Astrocyte of the cerebellum (primary cell): ENCODE results near the gene APOBEC2.

Experiments used
- DNase-seq: peaks from one replicate; pipeline ENCODE4 v3.0.0-alpha.2; 2011; ENCODE audit warnings: low read depth
- H3K4me3 ChIP-seq: 2 replicates; pipeline ENCODE4 v1.5.1; 2011; ENCODE audit warnings: mild to moderate bottlenecking, low read depth, low read length, moderate library complexity
- in situ Hi-C: cut with HindIII; loops from 2 replicates; pipeline ENCODE4 v1.10.0; 2017; ENCODE audit warnings: low sequenced_read_pairs
- TF ChIP-seq, protein P1 (sequence below): IDR thresholded peaks from 2 replicates; pipeline ENCODE4 v1.5.1; 2012; ENCODE audit warnings: low read length, low read depth, moderate library complexity, mild to moderate bottlenecking; ENCODE audit errors: missing control alignments

The APOBEC2 gene

DNA sequence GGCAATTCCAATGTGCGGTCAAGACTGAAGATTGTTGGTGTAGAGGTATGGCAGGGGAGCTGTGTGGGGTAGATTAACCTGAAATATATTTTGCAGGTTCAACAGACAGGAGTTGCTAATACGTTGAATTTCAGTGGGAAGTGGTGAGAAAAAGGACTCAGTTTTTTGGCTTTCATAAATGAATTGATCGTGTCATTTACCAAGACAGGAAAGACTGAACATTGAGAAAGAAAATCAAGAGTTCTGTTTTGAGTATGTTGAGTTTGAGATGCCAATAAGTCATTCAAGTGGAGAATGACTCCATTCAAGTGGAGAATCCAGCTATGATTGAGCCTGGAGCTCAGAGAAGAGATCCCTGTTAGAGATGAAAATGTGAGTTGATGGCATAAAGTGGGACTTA lies 50.8 kb downstream of the APOBEC2 start:
- in situ Hi-C loops = no loop called here
- DNase-seq = no peak
- H3K4me3 ChIP-seq = no peak overlapping the region
- TF ChIP-seq, protein P1, sequence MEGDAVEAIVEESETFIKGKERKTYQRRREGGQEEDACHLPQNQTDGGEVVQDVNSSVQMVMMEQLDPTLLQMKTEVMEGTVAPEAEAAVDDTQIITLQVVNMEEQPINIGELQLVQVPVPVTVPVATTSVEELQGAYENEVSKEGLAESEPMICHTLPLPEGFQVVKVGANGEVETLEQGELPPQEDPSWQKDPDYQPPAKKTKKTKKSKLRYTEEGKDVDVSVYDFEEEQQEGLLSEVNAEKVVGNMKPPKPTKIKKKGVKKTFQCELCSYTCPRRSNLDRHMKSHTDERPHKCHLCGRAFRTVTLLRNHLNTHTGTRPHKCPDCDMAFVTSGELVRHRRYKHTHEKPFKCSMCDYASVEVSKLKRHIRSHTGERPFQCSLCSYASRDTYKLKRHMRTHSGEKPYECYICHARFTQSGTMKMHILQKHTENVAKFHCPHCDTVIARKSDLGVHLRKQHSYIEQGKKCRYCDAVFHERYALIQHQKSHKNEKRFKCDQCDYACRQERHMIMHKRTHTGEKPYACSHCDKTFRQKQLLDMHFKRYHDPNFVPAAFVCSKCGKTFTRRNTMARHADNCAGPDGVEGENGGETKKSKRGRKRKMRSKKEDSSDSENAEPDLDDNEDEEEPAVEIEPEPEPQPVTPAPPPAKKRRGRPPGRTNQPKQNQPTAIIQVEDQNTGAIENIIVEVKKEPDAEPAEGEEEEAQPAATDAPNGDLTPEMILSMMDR = no peak

DNA sequence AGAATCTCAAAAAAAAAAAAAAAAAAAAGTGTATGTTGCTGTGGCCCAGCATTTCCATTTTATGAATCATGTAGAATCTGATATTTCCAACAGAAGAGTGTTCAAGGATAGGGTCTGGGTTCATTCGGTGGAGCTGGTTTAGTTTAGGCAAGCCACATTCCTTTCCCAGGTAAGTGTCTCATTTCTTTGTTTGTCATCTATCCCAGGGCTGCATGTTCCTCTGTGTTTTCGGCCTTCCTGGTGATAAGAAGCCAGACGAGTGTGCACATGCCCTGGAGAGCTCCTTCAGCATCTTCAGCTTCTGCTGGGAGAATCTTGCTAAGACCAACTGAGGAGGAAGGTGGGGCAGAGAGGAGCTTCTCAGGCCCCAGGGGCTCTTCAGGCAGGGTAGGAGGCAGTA lies 58.0 kb downstream of the APOBEC2 start:
- no peak for DNase-seq
- H3K4me3 ChIP-seq = no peak overlapping the region
- TF ChIP-seq, protein P1 = no peak
- in situ Hi-C loops = no loop called here
